ENCODE measurements around the gene ZNF543. TPM values are rescaled to one million over a fixed set of nuclear protein-coding genes. Genes with fewer than 3 reads are reported as not detected.

Gene ZNF543
- total and polyA plus RNA-seq, 9 of the 15 experiments (the other 6 are each of a cell fraction or from before 2014, with no cell fraction given), result 0.14 to 5.5 (median 2.4) TPM

- no peak for TF ChIP-seq ZNF398 (CRISPR knock-in tag; IDR thresholded peaks at IDR 0.05)
- no peak for TF ChIP-seq ZNF507 (tag; conservative IDR thresholded peaks at IDR 0.05)
- no peak for TF ChIP-seq ZNF57 (CRISPR knock-in tag; IDR thresholded peaks at IDR 0.05)
- no peak for TF ChIP-seq NELFE (IDR thresholded peaks at IDR 0.05; ENCODE audit: insufficient read depth, insufficient read length)
- no peak for TF ChIP-seq IRF2 (CRISPR knock-in tag; IDR thresholded peaks at IDR 0.05)
- TF ChIP-seq ETV5 (CRISPR knock-in tag; IDR thresholded peaks at IDR 0.05; ENCODE audit: low read depth), result no peak; the same call in 1 of the 2 replicates
- no peak for TF ChIP-seq STAT6 (CRISPR knock-in tag; IDR thresholded peaks at IDR 0.05)
- TF ChIP-seq MLX (CRISPR knock-in tag; conservative IDR thresholded peaks at IDR 0.05), result no peak
Measured at GRCh38 chr19:57280165-57280961, 39.9 kb upstream of the ZNF543 start, which contains the start of gene ZNF460 (continued).
